ENCODE measurements around the gene AGAP1.

DNA sequence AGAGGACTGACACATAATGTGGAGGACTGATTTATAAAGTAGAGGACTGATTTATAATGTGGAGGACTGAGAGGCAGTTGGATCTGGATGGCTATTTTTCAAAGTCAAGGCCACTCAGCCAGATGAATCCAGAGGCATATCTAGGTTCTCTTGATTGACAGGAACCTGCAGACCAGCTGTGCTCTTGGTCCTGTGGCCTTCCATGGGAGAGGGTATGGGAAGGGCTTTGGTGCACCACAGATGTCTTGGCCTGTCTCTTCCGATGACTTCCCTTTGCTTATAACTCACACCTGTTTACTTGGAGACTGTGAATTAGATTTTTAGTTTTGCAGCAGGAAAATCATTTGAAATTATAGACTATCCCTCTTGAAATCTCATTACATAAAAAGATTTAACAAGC is 32.3 kb downstream of the AGAP1 start:
- TF ChIP-seq, protein P1, sequence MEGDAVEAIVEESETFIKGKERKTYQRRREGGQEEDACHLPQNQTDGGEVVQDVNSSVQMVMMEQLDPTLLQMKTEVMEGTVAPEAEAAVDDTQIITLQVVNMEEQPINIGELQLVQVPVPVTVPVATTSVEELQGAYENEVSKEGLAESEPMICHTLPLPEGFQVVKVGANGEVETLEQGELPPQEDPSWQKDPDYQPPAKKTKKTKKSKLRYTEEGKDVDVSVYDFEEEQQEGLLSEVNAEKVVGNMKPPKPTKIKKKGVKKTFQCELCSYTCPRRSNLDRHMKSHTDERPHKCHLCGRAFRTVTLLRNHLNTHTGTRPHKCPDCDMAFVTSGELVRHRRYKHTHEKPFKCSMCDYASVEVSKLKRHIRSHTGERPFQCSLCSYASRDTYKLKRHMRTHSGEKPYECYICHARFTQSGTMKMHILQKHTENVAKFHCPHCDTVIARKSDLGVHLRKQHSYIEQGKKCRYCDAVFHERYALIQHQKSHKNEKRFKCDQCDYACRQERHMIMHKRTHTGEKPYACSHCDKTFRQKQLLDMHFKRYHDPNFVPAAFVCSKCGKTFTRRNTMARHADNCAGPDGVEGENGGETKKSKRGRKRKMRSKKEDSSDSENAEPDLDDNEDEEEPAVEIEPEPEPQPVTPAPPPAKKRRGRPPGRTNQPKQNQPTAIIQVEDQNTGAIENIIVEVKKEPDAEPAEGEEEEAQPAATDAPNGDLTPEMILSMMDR (IDR thresholded peaks at IDR 0.05), result no peak
- no peak for TF ChIP-seq POLR2A (IDR thresholded peaks at IDR 0.05)

Data from right lobe of liver (tissue), 4 donors.